H1 (cell line): ENCODE results near the gene SLC35F3. TPM values are rescaled to one million over a fixed set of nuclear protein-coding genes. Genes with fewer than 3 reads are reported as not detected.

ENCODE experiments used
- CTCF ChIA-PET: fragments of 300-600 bp; sonication (Branson Sonifier 250); formaldehyde crosslinking; loops from one replicate; lab custom pipeline; 2021; ENCODE audit not compliant: partially characterized antibody; lab: Charles Lee
- POLR2A ChIA-PET: fragments of 300-600 bp; sonication (Branson Sonifier 250); formaldehyde crosslinking; loops from one replicate; lab custom pipeline; 2021; ENCODE audit warnings: inconsistent platforms; ENCODE audit not compliant: partially characterized antibody; lab: Charles Lee
- DNase-seq, 2 experiments: peaks; one replicate each; pipeline versions ENCODE4 v3.0.0 to v3.0.0-alpha.2; 2010 to 2022; ENCODE audit warnings: low spot score in 2 of 2, low read depth in 1 of 2, mixed read lengths in 1 of 2
- FAIRE-seq: peaks from 2 replicates; lab custom pipeline; 2011; peaks lifted over from hg19 to GRCh38; lab: Jason Lieb, UNC
- H2AFZ ChIP-seq: 2 replicates; pipeline ENCODE4 v1.8.1; 2012; ENCODE audit warnings: low read length, inconsistent platforms
- H2AK5ac ChIP-seq: 2 replicates; pipeline ENCODE4 v1.6.1; 2013; ENCODE audit warnings: low read depth, low read length
- H2BK120ac ChIP-seq: replicated peaks from 2 replicates; pipeline ENCODE3; 2013; ENCODE audit warnings: low read depth, low read length, inconsistent platforms
- H2BK12ac ChIP-seq: 2 replicates; pipeline ENCODE4 v1.6.1; 2013; ENCODE audit warnings: low read depth, low read length
- H2BK15ac ChIP-seq: 2 replicates; pipeline ENCODE4 v1.6.1; 2013; ENCODE audit warnings: low read length
- H2BK20ac ChIP-seq: 2 replicates; pipeline ENCODE4 v1.6.1; 2013; ENCODE audit warnings: low read length
- H2BK5ac ChIP-seq: 2 replicates; pipeline ENCODE4 v1.6.1; 2013; ENCODE audit warnings: low read depth, low read length
- H3K14ac ChIP-seq: 2 replicates; pipeline ENCODE4 v1.6.1; 2013; ENCODE audit warnings: inconsistent platforms; ENCODE audit not compliant: insufficient read length
- H3K18ac ChIP-seq: 2 replicates; pipeline ENCODE4 v1.6.1; 2013; ENCODE audit warnings: low read length; ENCODE audit errors: extremely low read depth
- H3K23ac ChIP-seq: 2 replicates; pipeline ENCODE4 v1.6.1; 2013; ENCODE audit warnings: inconsistent platforms; ENCODE audit not compliant: insufficient read length
- H3K23me2 ChIP-seq: 2 replicates; pipeline ENCODE4 v1.6.1; 2013; ENCODE audit warnings: low read depth, low read length
- H3K27ac ChIP-seq: 2 replicates; pipeline ENCODE4 v1.6.1; 2011; ENCODE audit warnings: low read depth, low read length, inconsistent platforms
- H3K27me3 ChIP-seq, 4 experiments: replicated peaks in 1 of 4; 1 replicate in 1 of 4; 2 replicates in 3 of 4; pipeline versions ENCODE4 v1.6.1 to v1.8.1; 2011 to 2013; ENCODE audit warnings: low read length in 3 of 4, mild to moderate bottlenecking in 3 of 4, inconsistent platforms in 2 of 4, mixed read lengths in 2 of 4, moderate library complexity in 1 of 4; ENCODE audit not compliant: control insufficient read depth in 3 of 4, insufficient read depth in 3 of 4; ENCODE audit errors: extremely low read depth in 1 of 4
- H3K36me3 ChIP-seq, 4 experiments: 2 replicates each; pipeline versions ENCODE4 v1.6.1 to v1.8.1; 2011 to 2013; ENCODE audit warnings: mild to moderate bottlenecking in 4 of 4, low read length in 3 of 4, moderate library complexity in 2 of 4, control low read depth in 1 of 4, inconsistent platforms in 1 of 4; ENCODE audit not compliant: insufficient read depth in 4 of 4, control insufficient read depth in 2 of 4
- H3K4ac ChIP-seq: replicated peaks from 2 replicates; pipeline ENCODE3; 2013; ENCODE audit warnings: low read length, low read depth, mixed read lengths, inconsistent platforms; ENCODE audit not compliant: insufficient read length
- H3K4me1 ChIP-seq, 4 experiments: replicated peaks in 1 of 4; 1 replicate in 1 of 4; 2 replicates in 3 of 4; pipeline versions ENCODE4 v1.6.1 to v1.8.1; 2011 to 2013; ENCODE audit warnings: low read length in 3 of 4, inconsistent platforms in 2 of 4, mixed read lengths in 1 of 4; ENCODE audit not compliant: insufficient read depth in 4 of 4, control insufficient read depth in 3 of 4
- H3K4me2 ChIP-seq, 2 experiments: 2 replicates each; pipeline versions ENCODE4 v1.6.1 to v1.8.1; 2011 to 2013; ENCODE audit warnings: low read depth in 2 of 2, low read length in 2 of 2, control low read depth in 1 of 2, inconsistent platforms in 1 of 2, mild to moderate bottlenecking in 1 of 2; ENCODE audit not compliant: insufficient read depth in 1 of 2
- H3K4me3 ChIP-seq, 4 experiments: fragments of 200-600, 300-600 bp in 1 of 4; sonication (generic), shearing (Covaris generic), sonication (Bioruptor Twin) in 1 of 4; 2 replicates each; pipeline versions ENCODE4 v1.5.1 to v1.8.1; 2011 to 2016; ENCODE audit warnings: low read length in 4 of 4, low read depth in 3 of 4, control low read depth in 2 of 4, inconsistent platforms in 2 of 4, mild to moderate bottlenecking in 2 of 4, mixed read lengths in 1 of 4, moderate library complexity in 1 of 4; ENCODE audit not compliant: insufficient read depth in 2 of 4; ENCODE audit errors: extremely low read depth in 1 of 4
- H3K56ac ChIP-seq: replicated peaks from 2 replicates; pipeline ENCODE3; 2013; ENCODE audit warnings: low read depth, mild to moderate bottlenecking, mixed read lengths, low read length, inconsistent platforms; ENCODE audit not compliant: insufficient read length
- H3K79me1 ChIP-seq: 2 replicates; pipeline ENCODE4 v1.6.1; 2013; ENCODE audit warnings: low read depth, low read length, control low read depth
- H3K79me2 ChIP-seq, 2 experiments: 2 replicates each; pipeline versions ENCODE4 v1.6.1 to v1.8.1; 2012 to 2013; ENCODE audit warnings: low read length in 2 of 2, mild to moderate bottlenecking in 2 of 2, inconsistent platforms in 1 of 2; ENCODE audit not compliant: insufficient read depth in 2 of 2, control insufficient read depth in 1 of 2
- H3K9ac ChIP-seq, 4 experiments: replicated peaks in 1 of 4; 1 replicate in 1 of 4; 2 replicates in 3 of 4; pipeline versions ENCODE4 v1.6.1 to v1.8.1; 2011 to 2013; ENCODE audit warnings: low read depth in 3 of 4, low read length in 3 of 4, control low read depth in 2 of 4, mild to moderate bottlenecking in 2 of 4, moderate library complexity in 2 of 4, inconsistent platforms in 1 of 4; ENCODE audit errors: extremely low read depth in 1 of 4
- H3K9me3 ChIP-seq, 2 experiments: 2 replicates each; pipeline versions ENCODE4 v1.6.1 to v1.8.1; 2012 to 2013; ENCODE audit warnings: mild to moderate bottlenecking in 2 of 2, moderate library complexity in 2 of 2, control low read depth in 1 of 2, inconsistent platforms in 1 of 2, low read depth in 1 of 2, low read length in 1 of 2, mixed read lengths in 1 of 2; ENCODE audit not compliant: insufficient read depth in 2 of 2
- H4K20me1 ChIP-seq, 2 experiments: replicated peaks in 1 of 2; 2 replicates each; pipeline versions ENCODE3 to v1.8.1; 2011 to 2013; ENCODE audit warnings: inconsistent platforms in 2 of 2, low read length in 2 of 2, mild to moderate bottlenecking in 1 of 2; ENCODE audit not compliant: insufficient read depth in 2 of 2, control insufficient read depth in 1 of 2
- H4K5ac ChIP-seq: 2 replicates; pipeline ENCODE4 v1.6.1; 2013; ENCODE audit warnings: low read length, low read depth, mixed read lengths, inconsistent platforms; ENCODE audit not compliant: insufficient read length
- H4K8ac ChIP-seq: 2 replicates; pipeline ENCODE4 v1.8.0; 2013; ENCODE audit warnings: mild to moderate bottlenecking, moderate library complexity, low read length, inconsistent platforms; ENCODE audit not compliant: insufficient read depth; ENCODE audit errors: extremely low read depth
- H4K91ac ChIP-seq: replicated peaks from 2 replicates; pipeline ENCODE3; 2013; ENCODE audit warnings: low read length, mixed read lengths, inconsistent platforms; ENCODE audit not compliant: insufficient read length
- BCL11A ChIP-seq, 2 experiments: IDR thresholded peaks; one replicate each; pipeline ENCODE4 v1.6.1; 2011; ENCODE audit warnings: low read depth in 2 of 2, low read length in 2 of 2, mild to moderate bottlenecking in 2 of 2
- HDAC6 ChIP-seq: IDR thresholded peaks from one replicate; pipeline ENCODE4 v1.7.1; 2012; ENCODE audit warnings: low read depth, mild to moderate bottlenecking, inconsistent platforms, low read length, moderate library complexity
- SP1 ChIP-seq: IDR thresholded peaks from 2 replicates; pipeline ENCODE4 v1.6.1; 2011; ENCODE audit warnings: low read depth, low read length
- TAF1 ChIP-seq: IDR thresholded peaks from 2 replicates; pipeline ENCODE4 v1.6.1; 2011; ENCODE audit warnings: mild to moderate bottlenecking, low read depth, low read length
- TAF7 ChIP-seq: optimal IDR thresholded peaks from 2 replicates; pipeline ENCODE3; 2011; ENCODE audit warnings: low read depth, mild to moderate bottlenecking, inconsistent platforms, low read length, moderate library complexity, borderline replicate concordance
- TCF12 ChIP-seq: IDR thresholded peaks from 2 replicates; pipeline ENCODE4 v1.6.1; 2011; ENCODE audit warnings: low read depth, mild to moderate bottlenecking, low read length
- WGBS, 2 experiments: shearing (Covaris generic) in 1 of 2; methylation state at CpG; one replicate each; pipeline versions ENCODE4 v1.1.6 to v1.1.7; 2013 to 2015; ENCODE audit warnings: low lambda C conversion rate in 2 of 2, mixed read lengths in 2 of 2, inconsistent platforms in 1 of 2, low coverage in 1 of 2, missing lambda C conversion rate in 1 of 2; ENCODE audit not compliant: insufficient replicate concordance in 2 of 2, insufficient coverage in 1 of 2, insufficient read length in 1 of 2; ENCODE audit errors: extremely low coverage in 1 of 2, missing lambda C conversion rate in 1 of 2; 5-methylcytosine and 5-hydroxymethylcytosine counted together
- polyA plus RNA-seq, 7 experiments: library from polyadenylated mRNA; depleted of rRNA in 3 of 7; stranded (reverse) in 5 of 7; unstranded in 2 of 7; fragments of >200 nt in 5 of 7; fragments of 200-250 nt in 2 of 7; gene quantifications; 1 replicate in 5 of 7; 2 replicates in 1 of 7; 4 replicates in 1 of 7; pipeline versions ENCODE4 v1.2.1 to v1.2.3, GENCODE V29; 2011 to 2013; ENCODE audit warnings: missing spikeins in 2 of 7, mixed read lengths in 2 of 7
- total RNA-seq: library from RNA; stranded (reverse); fragmentation: NEBNext Ultra II Directional; extraction: Animal tissue kit (Norgen Biotek cat#: 25700); gene quantifications from 2 replicates; pipeline ENCODE4 v1.2.1, GENCODE V29; 2021

The SLC35F3 gene
- total and polyA plus RNA-seq, 2 of the 8 experiments (the other 6 are each of a cell fraction or from before 2014, with no cell fraction given), result 0.78 to 1.2 TPM

GRCh38 chr1:233859446-233859845 is 45.0 kb upstream of the SLC35F3 start:
- Histone ChIP-seq H3K4ac (no peak overlapping the region), H3K9me3 (no peaks in the 10 kb centered on the region; a peak in 1 of 4 replicates), H3K4me2 (no peak overlapping the region), H2AK5ac (no peak overlapping the region), H2BK15ac (no peak overlapping the region), H3K4me1 (no peaks in the 10 kb centered on the region; a peak in 1 of 7 replicates), H4K5ac (no peak overlapping the region), H3K23ac (no peak overlapping the region), H3K56ac (no peak overlapping the region), H3K14ac (no peak overlapping the region), H3K79me1 (no peaks in the 10 kb centered on the region), H3K27ac (no peak overlapping the region), H3K9ac (no peak overlapping the region), H2BK12ac (no peak overlapping the region), H4K8ac (no peak overlapping the region), H2BK20ac (no peak overlapping the region), H2AFZ (no peak overlapping the region), H3K36me3 (no peaks in the 10 kb centered on the region), H3K4me3 (no peak overlapping the region), H4K20me1 (no peaks in the 10 kb centered on the region), H4K91ac (no peak overlapping the region), H3K27me3 (no peaks in the 10 kb centered on the region), H2BK5ac (no peak overlapping the region), H3K18ac (no peak overlapping the region), H2BK120ac (no peak overlapping the region), H3K79me2 (no peaks in the 10 kb centered on the region), H3K23me2 (no peaks in the 10 kb centered on the region; the same call in 1 of the 2 replicates)
- DNase-seq (no peak), FAIRE-seq (no peak)
- TF ChIP-seq HDAC6, result no peak
- no peak for TF ChIP-seq TCF12
- TF ChIP-seq TAF7, result no peak
- no peak for TF ChIP-seq TAF1
- TF ChIP-seq SP1, result no peak
- no peak for TF ChIP-seq BCL11A (IDR thresholded peaks at IDR 0.05; ENCODE audit: low read depth in 2 of 2, low read length in 2 of 2)
- 88% methylated on average over 4 of the region's 4 CpGs; no CpG with 5 or more reads in 1 of the 2 experiments for WGBS, 2 experiments
- POLR2A ChIA-PET, result no interaction called here
- CTCF ChIA-PET, result no interaction called here
